Loucy (cell line): ENCODE results near the gene CCR1.

ENCODE experiments used
- EZH2phosphoT487 ChIP-seq: fragments of 200-600 bp; IDR thresholded peaks from 2 replicates; pipeline ENCODE4 v1.6.1; 2018; ENCODE audit warnings: antibody characterized with exemption, mild to moderate bottlenecking, moderate library complexity, borderline replicate concordance
- TF ChIP-seq, protein P1 (sequence below): fragments of 200-600 bp; sonication (generic); conservative IDR thresholded peaks from 2 replicates; pipeline ENCODE4 v1.5.1; 2014; ENCODE audit warnings: mild to moderate bottlenecking, antibody characterized with exemption, low read length

DNA sequence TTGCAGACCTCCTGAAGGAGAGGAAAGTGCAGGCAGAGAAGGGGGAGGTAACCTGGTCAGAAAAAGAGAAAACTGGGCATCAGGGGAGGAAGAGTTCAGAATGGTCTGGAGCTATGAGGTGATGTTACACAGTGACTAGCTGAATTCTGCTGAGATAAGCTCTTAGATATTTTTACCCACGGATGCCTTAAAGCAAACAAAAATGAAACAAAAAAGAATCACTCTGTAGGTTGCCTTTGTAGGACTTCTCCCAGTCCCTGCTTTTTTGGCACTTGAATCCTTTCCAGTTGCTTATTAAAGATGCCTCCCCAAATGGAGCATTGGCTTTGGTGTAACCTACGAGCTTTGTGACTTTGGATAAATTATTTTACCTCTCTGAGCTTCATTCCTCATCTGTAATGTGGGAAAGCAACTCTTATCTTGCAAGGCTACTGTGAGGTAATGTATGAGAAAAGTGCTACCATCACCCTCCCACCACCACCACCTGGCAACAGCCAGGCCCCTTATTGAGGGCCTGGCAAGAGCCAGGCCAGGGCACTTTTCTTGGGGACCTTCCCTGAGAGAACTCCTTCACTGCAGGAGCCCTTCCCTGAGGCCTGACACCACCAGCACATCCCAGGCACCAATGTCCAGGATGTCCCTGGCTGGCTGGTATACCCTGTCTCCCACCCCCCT is 2.7 kb downstream of the CCR1 start:
- TF ChIP-seq, protein P1, sequence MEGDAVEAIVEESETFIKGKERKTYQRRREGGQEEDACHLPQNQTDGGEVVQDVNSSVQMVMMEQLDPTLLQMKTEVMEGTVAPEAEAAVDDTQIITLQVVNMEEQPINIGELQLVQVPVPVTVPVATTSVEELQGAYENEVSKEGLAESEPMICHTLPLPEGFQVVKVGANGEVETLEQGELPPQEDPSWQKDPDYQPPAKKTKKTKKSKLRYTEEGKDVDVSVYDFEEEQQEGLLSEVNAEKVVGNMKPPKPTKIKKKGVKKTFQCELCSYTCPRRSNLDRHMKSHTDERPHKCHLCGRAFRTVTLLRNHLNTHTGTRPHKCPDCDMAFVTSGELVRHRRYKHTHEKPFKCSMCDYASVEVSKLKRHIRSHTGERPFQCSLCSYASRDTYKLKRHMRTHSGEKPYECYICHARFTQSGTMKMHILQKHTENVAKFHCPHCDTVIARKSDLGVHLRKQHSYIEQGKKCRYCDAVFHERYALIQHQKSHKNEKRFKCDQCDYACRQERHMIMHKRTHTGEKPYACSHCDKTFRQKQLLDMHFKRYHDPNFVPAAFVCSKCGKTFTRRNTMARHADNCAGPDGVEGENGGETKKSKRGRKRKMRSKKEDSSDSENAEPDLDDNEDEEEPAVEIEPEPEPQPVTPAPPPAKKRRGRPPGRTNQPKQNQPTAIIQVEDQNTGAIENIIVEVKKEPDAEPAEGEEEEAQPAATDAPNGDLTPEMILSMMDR: no peak
- no peak for TF ChIP-seq EZH2phosphoT487
